SK-N-SH treated with all-trans-retinoic acid at 6 μM for 48 hours (cell line): ENCODE data around the gene CIAPIN1.
A peak's percentile ranks its signal among the peaks of the same experiment; 100 is the strongest.

Source experiments
- BACH2 ChIP-seq: fragments of 250-450 bp; sonication (Bioruptor Pico); IDR thresholded peaks from 2 replicates; pipeline ENCODE4 v1.9.0; 2021; ENCODE audit warnings: mild to moderate bottlenecking, borderline replicate concordance
- CSDC2 ChIP-seq: fragments of 250-450 bp; sonication (Bioruptor Pico); IDR thresholded peaks from 2 replicates; pipeline ENCODE4 v1.5.0; 2020; ENCODE audit warnings: mild to moderate bottlenecking, moderate library complexity
- ESRRG ChIP-seq: fragments of 250-450 bp; sonication (Bioruptor Pico); IDR thresholded peaks from 2 replicates; pipeline ENCODE4 v1.6.1; 2021; ENCODE audit warnings: mild to moderate bottlenecking
- PATZ1 ChIP-seq: fragments of 250-450 bp; sonication (Bioruptor Pico); IDR thresholded peaks from 2 replicates; pipeline ENCODE4 v1.8.0; 2020; ENCODE audit warnings: mild to moderate bottlenecking, moderate library complexity, borderline replicate concordance
- RARB ChIP-seq: fragments of 250-450 bp; sonication (Bioruptor Pico); IDR thresholded peaks from 2 replicates; pipeline ENCODE4 v1.8.0; 2021; ENCODE audit warnings: mild to moderate bottlenecking, moderate library complexity
- TOX ChIP-seq: fragments of 250-450 bp; sonication (Bioruptor Pico); IDR thresholded peaks from 2 replicates; pipeline ENCODE4 v1.8.0; 2021; ENCODE audit warnings: mild to moderate bottlenecking, moderate library complexity, borderline replicate concordance
- ZC3H10 ChIP-seq: fragments of 250-450 bp; sonication (Bioruptor Pico); IDR thresholded peaks from 2 replicates; pipeline ENCODE4 v1.5.1; 2021; ENCODE audit warnings: mild to moderate bottlenecking, moderate library complexity
- ZFP3 ChIP-seq: fragments of 250-450 bp; sonication (Bioruptor Pico); IDR thresholded peaks from 2 replicates; pipeline ENCODE4 v1.5.0; 2020; ENCODE audit warnings: mild to moderate bottlenecking, moderate library complexity
- ZFP30 ChIP-seq: fragments of 450-650 bp; formaldehyde crosslinking; IDR thresholded peaks from 2 replicates; pipeline ENCODE4 v1.5.0; 2022; ENCODE audit warnings: mild to moderate bottlenecking, moderate library complexity
- ZNF70 ChIP-seq: fragments of 450-650 bp; formaldehyde crosslinking; IDR thresholded peaks from 2 replicates; pipeline ENCODE4 v1.5.0; 2020; ENCODE audit warnings: mild to moderate bottlenecking, moderate library complexity
- ZNF8 ChIP-seq: fragments of 450-650 bp; formaldehyde crosslinking; IDR thresholded peaks from 2 replicates; pipeline ENCODE4 v1.5.0; 2020; ENCODE audit warnings: mild to moderate bottlenecking, moderate library complexity
- TF ChIP-seq, protein P1 (sequence below): fragments of 250-450 bp; sonication (Bioruptor Pico); IDR thresholded peaks from 2 replicates; pipeline ENCODE4 v1.8.0; 2021; ENCODE audit warnings: low read depth, mild to moderate bottlenecking, moderate library complexity, borderline replicate concordance
- TF ChIP-seq, protein P2 (sequence below): fragments of 250-450 bp; sonication (Bioruptor Pico); IDR thresholded peaks from 2 replicates; pipeline ENCODE4 v1.5.1; 2021; ENCODE audit warnings: mild to moderate bottlenecking, moderate library complexity

DNA sequence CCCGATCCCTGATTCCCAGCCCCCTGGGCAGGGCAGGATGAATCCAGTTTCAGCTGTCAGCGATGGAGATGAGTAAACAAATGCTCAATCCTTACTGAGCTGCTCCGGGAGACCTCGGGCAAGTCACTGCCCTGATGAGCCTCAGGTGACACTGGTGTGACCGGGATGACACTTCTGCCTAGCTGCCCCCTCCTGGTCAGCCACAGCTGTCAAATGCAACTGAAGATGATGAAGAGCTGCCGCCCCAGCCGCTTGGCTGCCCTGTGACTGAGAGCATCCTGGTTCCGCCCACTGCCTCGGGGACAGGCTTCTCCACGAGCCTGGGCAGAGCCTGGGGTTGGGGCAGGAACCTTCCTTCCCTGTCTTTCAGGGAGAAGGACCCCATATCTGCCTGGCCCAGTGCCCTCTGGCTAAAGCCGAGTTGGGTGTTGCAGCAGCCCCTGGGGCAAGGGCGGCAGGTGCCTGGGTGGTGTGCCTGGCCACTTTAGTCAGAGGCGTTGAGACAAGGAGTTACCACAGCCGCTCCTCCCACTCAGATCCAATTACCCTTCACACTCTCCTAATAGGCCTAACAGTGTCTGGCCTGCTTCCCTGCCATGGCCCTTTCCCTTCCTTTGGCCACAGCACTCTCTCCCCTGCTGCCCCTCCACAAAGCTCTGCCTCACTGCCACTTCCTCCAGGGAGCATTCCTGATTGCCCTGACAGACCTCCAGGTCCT is 37.2 kb downstream of the CIAPIN1 start:
- no peak for TF ChIP-seq ZNF70
- no peak for TF ChIP-seq ZC3H10
- TF ChIP-seq CSDC2, result no peak
- TF ChIP-seq PATZ1, result no peak
- TF ChIP-seq, protein P1, sequence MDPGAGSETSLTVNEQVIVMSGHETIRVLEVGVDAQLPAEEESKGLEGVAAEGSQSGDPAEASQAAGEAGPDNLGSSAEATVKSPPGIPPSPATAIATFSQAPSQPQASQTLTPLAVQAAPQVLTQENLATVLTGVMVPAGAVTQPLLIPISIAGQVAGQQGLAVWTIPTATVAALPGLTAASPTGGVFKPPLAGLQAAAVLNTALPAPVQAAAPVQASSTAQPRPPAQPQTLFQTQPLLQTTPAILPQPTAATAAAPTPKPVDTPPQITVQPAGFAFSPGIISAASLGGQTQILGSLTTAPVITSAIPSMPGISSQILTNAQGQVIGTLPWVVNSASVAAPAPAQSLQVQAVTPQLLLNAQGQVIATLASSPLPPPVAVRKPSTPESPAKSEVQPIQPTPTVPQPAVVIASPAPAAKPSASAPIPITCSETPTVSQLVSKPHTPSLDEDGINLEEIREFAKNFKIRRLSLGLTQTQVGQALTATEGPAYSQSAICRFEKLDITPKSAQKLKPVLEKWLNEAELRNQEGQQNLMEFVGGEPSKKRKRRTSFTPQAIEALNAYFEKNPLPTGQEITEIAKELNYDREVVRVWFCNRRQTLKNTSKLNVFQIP (CRISPR knock-in tag), result no peak
- no peak for TF ChIP-seq ZFP3
- TF ChIP-seq ZFP30 (CRISPR knock-in tag), result no peak
- TF ChIP-seq, protein P2, sequence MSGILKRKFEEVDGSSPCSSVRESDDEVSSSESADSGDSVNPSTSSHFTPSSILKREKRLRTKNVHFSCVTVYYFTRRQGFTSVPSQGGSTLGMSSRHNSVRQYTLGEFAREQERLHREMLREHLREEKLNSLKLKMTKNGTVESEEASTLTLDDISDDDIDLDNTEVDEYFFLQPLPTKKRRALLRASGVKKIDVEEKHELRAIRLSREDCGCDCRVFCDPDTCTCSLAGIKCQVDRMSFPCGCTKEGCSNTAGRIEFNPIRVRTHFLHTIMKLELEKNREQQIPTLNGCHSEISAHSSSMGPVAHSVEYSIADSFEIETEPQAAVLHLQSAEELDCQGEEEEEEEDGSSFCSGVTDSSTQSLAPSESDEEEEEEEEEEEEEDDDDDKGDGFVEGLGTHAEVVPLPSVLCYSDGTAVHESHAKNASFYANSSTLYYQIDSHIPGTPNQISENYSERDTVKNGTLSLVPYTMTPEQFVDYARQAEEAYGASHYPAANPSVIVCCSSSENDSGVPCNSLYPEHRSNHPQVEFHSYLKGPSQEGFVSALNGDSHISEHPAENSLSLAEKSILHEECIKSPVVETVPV (CRISPR knock-in tag), result no peak
- TF ChIP-seq RARB (CRISPR knock-in tag), result no peak
- no peak for TF ChIP-seq ESRRG
- TF ChIP-seq TOX (CRISPR knock-in tag), result no peak
- TF ChIP-seq BACH2 (CRISPR knock-in tag), result no peak
- TF ChIP-seq ZNF8 (CRISPR knock-in tag), result 0 out of 2 replicates have a peak, but pooled peaks have one; percentile 9
